Measurements from ENCODE around the gene PRR3. TPM values are rescaled to one million over a fixed set of nuclear protein-coding genes. Genes with fewer than 3 reads are reported as not detected.
A peak's percentile ranks its signal among the peaks of the same experiment; 100 is the strongest.

PRR3 gene
- total and polyA plus RNA-seq, 9 of the 15 experiments (the other 6 are each of a cell fraction or from before 2014, with no cell fraction given): 23.5 to 59.6 (median 28.8) TPM

- TF ChIP-seq ZBTB40 (IDR thresholded peaks at IDR 0.05) (peak; percentile 80), ZBTB40 (CRISPR knock-in tag; IDR thresholded peaks at IDR 0.05) (no peak), ZBTB7A (IDR thresholded peaks at IDR 0.05; ENCODE audit: borderline replicate concordance, control insufficient read depth, low read depth, low read length) (no peak)
These were observed 48.0 kb upstream of the PRR3 start (continued) for GRCh38 chr6:30508890-30509736.
